Kidney (tissue), 14 donors: ENCODE results near the gene ADAT2. TPM values are rescaled to one million over a fixed set of nuclear protein-coding genes. Genes with fewer than 3 reads are reported as not detected.

Experiments used
- DNase-seq, 5 donors: peaks; one replicate each; pipeline ENCODE4 v3.0.0-alpha.2; 2013 to 2020
- FAIRE-seq: peaks from 2 replicates; lab custom pipeline; 2012; peaks lifted over from hg19 to GRCh38; lab: Jason Lieb, UNC
- H3K27ac ChIP-seq, 2 donors: one replicate each; pipeline ENCODE4 v1.7.0; 2013; ENCODE audit warnings: low read depth in 2 of 2, low read length in 2 of 2, inconsistent platforms in 1 of 2
- H3K27me3 ChIP-seq: one replicate; pipeline ENCODE4 v1.7.1; 2013; ENCODE audit warnings: low read length, inconsistent platforms; ENCODE audit not compliant: control insufficient read depth, insufficient read depth
- H3K36me3 ChIP-seq, 3 donors: one replicate each; pipeline versions ENCODE4 v1.7.0 to v1.7.1; 2013; ENCODE audit warnings: low read length in 3 of 3, control low read depth in 1 of 3, inconsistent platforms in 1 of 3; ENCODE audit not compliant: insufficient read depth in 3 of 3, control insufficient read depth in 2 of 3
- H3K4me1 ChIP-seq, 3 donors: one replicate each; pipeline versions ENCODE4 v1.7.0 to v1.7.1; 2013; ENCODE audit warnings: low read length in 3 of 3, inconsistent platforms in 1 of 3, low read depth in 1 of 3; ENCODE audit not compliant: control insufficient read depth in 2 of 3, insufficient read depth in 2 of 3
- H3K4me3 ChIP-seq, 3 donors: one replicate each; pipeline versions ENCODE4 v1.7.0 to v1.8.1; 2013; ENCODE audit warnings: low read length in 3 of 3, control low read depth in 1 of 3, inconsistent platforms in 1 of 3
- H3K9ac ChIP-seq, 3 donors: one replicate each; pipeline versions ENCODE4 v1.7.0 to v1.7.1; 2013; ENCODE audit warnings: low read length in 3 of 3, control low read depth in 1 of 3, inconsistent platforms in 1 of 3
- H3K9me3 ChIP-seq, 3 donors: one replicate each; pipeline versions ENCODE4 v1.7.0 to v1.7.1; 2013; ENCODE audit warnings: low read length in 3 of 3, control low read depth in 1 of 3, inconsistent platforms in 1 of 3; ENCODE audit not compliant: control insufficient read depth in 2 of 3, insufficient read depth in 1 of 3
- intact Hi-C: fragments of 100-400 bp; cut with DNase I; formaldehyde crosslinking; loops from one replicate; pipeline ENCODE4 v1.11.1; 2022
- polyA plus RNA-seq: library from polyadenylated mRNA; stranded (reverse); fragments of 350-450 nt; fragmentation: Illumina TruSeq; extraction: RNeasy Lipid Tissue Mini Kit (QIAGEN cat#74804); gene quantifications from one replicate; pipeline ENCODE4 v1.2.3, GENCODE V29; 2014; ENCODE audit warnings: low read depth, low replicate concordance; ENCODE audit not compliant: insufficient read depth
- total RNA-seq: library from RNA; stranded (reverse); fragmentation: NEBNext Ultra II Directional; extraction: Animal tissue kit (Norgen Biotek cat#: 25700); gene quantifications from one replicate; pipeline ENCODE4 v1.2.1, GENCODE V29; 2021
- TF ChIP-seq, protein P1 (sequence below): IDR thresholded peaks from 3 replicates; pipeline ENCODE4 v1.5.1; 2012; ENCODE audit warnings: mild to moderate bottlenecking, moderate library complexity, borderline replicate concordance; ENCODE audit not compliant: insufficient read depth; ENCODE audit errors: extremely low read depth
- donor health status: control.
- donor health status: control.
- donor health status: control.
- donor health status: control.
- donor health status: control.
- donor health status: DM: yes; HTN: yes; CAD: no.
- donor health status: Normal renal cell carcinoma (clear cell type).

The ADAT2 gene
- total and polyA plus RNA-seq, 2 donors from 2014 or later: 4.6 to 6.9 TPM

GRCh38 chr6:143410859-143411270 lies 39.6 kb downstream of the ADAT2 start:
- Histone ChIP-seq H3K9ac (no peak overlapping the region), H3K36me3 (no peaks in the 10 kb centered on the region), H3K27me3 (no peaks in the 10 kb centered on the region), H3K4me3 (no peak overlapping the region), H3K4me1 (no peaks in the 10 kb centered on the region), H3K27ac (no peak overlapping the region), H3K9me3 (no peaks in the 10 kb centered on the region)
- DNase-seq (no peak), FAIRE-seq (no peak)
- intact Hi-C loops: no loop called here
- TF ChIP-seq, protein P1, sequence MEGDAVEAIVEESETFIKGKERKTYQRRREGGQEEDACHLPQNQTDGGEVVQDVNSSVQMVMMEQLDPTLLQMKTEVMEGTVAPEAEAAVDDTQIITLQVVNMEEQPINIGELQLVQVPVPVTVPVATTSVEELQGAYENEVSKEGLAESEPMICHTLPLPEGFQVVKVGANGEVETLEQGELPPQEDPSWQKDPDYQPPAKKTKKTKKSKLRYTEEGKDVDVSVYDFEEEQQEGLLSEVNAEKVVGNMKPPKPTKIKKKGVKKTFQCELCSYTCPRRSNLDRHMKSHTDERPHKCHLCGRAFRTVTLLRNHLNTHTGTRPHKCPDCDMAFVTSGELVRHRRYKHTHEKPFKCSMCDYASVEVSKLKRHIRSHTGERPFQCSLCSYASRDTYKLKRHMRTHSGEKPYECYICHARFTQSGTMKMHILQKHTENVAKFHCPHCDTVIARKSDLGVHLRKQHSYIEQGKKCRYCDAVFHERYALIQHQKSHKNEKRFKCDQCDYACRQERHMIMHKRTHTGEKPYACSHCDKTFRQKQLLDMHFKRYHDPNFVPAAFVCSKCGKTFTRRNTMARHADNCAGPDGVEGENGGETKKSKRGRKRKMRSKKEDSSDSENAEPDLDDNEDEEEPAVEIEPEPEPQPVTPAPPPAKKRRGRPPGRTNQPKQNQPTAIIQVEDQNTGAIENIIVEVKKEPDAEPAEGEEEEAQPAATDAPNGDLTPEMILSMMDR: no peak

- no peak for FAIRE-seq
- Histone ChIP-seq H3K9me3 (no peaks in the 10 kb centered on the region), H3K4me1 (no peaks in the 10 kb centered on the region), H3K36me3 (no peaks in the 10 kb centered on the region), H3K27me3 (no peaks in the 10 kb centered on the region), H3K4me3 (no peak overlapping the region), H3K27ac (no peak overlapping the region), H3K9ac (no peak overlapping the region)
- TF ChIP-seq, protein P1: no peak
- intact Hi-C loops: no loop called here
- no peak for DNase-seq
Measured at GRCh38 chr6:143408787-143409162, 41.7 kb downstream of the ADAT2 start.

- H3K36me3 ChIP-seq: no peaks in the 10 kb centered on the region
- H3K9ac ChIP-seq: no peak overlapping the region
- TF ChIP-seq, protein P1: no peak
- H3K4me3 ChIP-seq: no peak overlapping the region
- intact Hi-C loops: no loop called here
- no peaks in the 10 kb centered on the region for H3K27me3 ChIP-seq
- DNase-seq (no peak), FAIRE-seq (no peak)
- no peaks in the 10 kb centered on the region for H3K9me3 ChIP-seq
- no peaks in the 10 kb centered on the region for H3K4me1 ChIP-seq
- H3K27ac ChIP-seq: no peak overlapping the region
Measured at GRCh38 chr6:143408151-143408786, 42.2 kb downstream of the ADAT2 start.

DNA sequence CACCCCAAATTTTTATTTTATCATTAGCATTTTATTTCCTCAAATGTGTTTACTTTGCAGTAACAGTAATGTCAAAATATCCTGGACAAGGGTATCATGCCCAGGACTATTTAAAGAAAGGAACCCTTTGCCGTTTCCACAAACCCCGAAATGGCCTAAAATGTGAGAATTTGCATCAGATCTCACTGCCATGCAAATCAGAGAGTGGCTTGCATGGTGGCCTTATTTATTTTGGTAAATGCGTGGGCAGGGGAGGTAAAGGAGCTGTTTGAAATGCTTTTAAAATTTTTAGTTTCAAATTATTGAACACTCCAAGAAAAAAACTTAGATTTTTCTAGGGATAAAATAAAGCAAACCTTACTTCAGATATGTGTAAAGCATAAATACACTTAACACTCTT lies 43.8 kb downstream of the ADAT2 start:
- H3K9ac ChIP-seq: no peak overlapping the region

More for the DNA sequence above, 43.8 kb downstream of the ADAT2 start:
- Histone ChIP-seq H3K4me1 (no peaks in the 10 kb centered on the region), H3K9me3 (no peaks in the 10 kb centered on the region), H3K36me3 (no peaks in the 10 kb centered on the region), H3K27me3 (no peaks in the 10 kb centered on the region), H3K27ac (no peak overlapping the region), H3K4me3 (no peak overlapping the region)
- intact Hi-C loops: no loop called here
- TF ChIP-seq, protein P1: no peak
- FAIRE-seq (no peak), DNase-seq (no peak)
